Neural cell (in vitro differentiated cells): ENCODE data around the gene PTPN21. TPM values are rescaled to one million over a fixed set of nuclear protein-coding genes. Genes with fewer than 3 reads are reported as not detected.

Experiments used
- H2AFZ ChIP-seq: fragments of 200-600, 300-800 bp; sonication (generic), shearing (Covaris generic); 2 replicates; pipeline ENCODE4 v1.6.0; 2014; ENCODE audit warnings: low read depth, mild to moderate bottlenecking, antibody characterized with exemption, low read length, moderate library complexity
- H3F3A ChIP-seq: fragments of 200-600 bp; shearing (Covaris generic); 2 replicates; pipeline ENCODE4 v1.6.1; 2016; ENCODE audit warnings: mild to moderate bottlenecking, moderate library complexity, mixed read lengths, antibody characterized with exemption, low read length; ENCODE audit not compliant: insufficient read depth, poor library complexity, severe bottlenecking
- H3K27ac ChIP-seq: fragments of 200-600, 300-800 bp; sonication (generic), shearing (Covaris generic); 2 replicates; pipeline ENCODE4 v1.5.1; 2014; ENCODE audit warnings: mild to moderate bottlenecking, low read length, moderate library complexity
- H3K27me3 ChIP-seq: fragments of 300-800, 200-600 bp; sonication (generic), shearing (Covaris generic); 2 replicates; pipeline ENCODE4 v1.6.0; 2014; ENCODE audit warnings: mild to moderate bottlenecking, low read depth, low read length, moderate library complexity; ENCODE audit not compliant: insufficient read depth
- H3K36me3 ChIP-seq: fragments of 300-800, 200-600 bp; sonication (generic), shearing (Covaris generic); 2 replicates; pipeline ENCODE4 v1.5.1; 2014; ENCODE audit warnings: mild to moderate bottlenecking, antibody characterized with exemption, low read length, moderate library complexity; ENCODE audit not compliant: insufficient read depth
- H3K4me2 ChIP-seq: fragments of 300-800, 200-600 bp; sonication (generic), shearing (Covaris generic); 2 replicates; pipeline ENCODE4 v1.6.0; 2014; ENCODE audit warnings: mild to moderate bottlenecking, low read length
- H3K4me3 ChIP-seq: fragments of 300-800, 200-600 bp; sonication (generic), shearing (Covaris generic); 2 replicates; pipeline ENCODE4 v1.5.1; 2014; ENCODE audit warnings: mild to moderate bottlenecking, low read length, moderate library complexity
- H3K79me2 ChIP-seq: fragments of 200-600 bp; shearing (Covaris generic); replicated peaks from 2 replicates; pipeline ENCODE4 v1.6.0; 2014; ENCODE audit warnings: mild to moderate bottlenecking, low read length, moderate library complexity; ENCODE audit not compliant: insufficient read depth
- H3K9ac ChIP-seq: fragments of 300-800, 200-600 bp; sonication (generic), shearing (Covaris generic); 2 replicates; pipeline ENCODE4 v1.6.1; 2016; ENCODE audit warnings: mild to moderate bottlenecking, low read length, mixed read lengths
- H3K9me2 ChIP-seq: fragments of 200-600 bp; shearing (Covaris generic); 2 replicates; pipeline ENCODE4 v1.6.1; 2016; ENCODE audit warnings: mild to moderate bottlenecking, low read length, mixed read lengths; ENCODE audit not compliant: insufficient read depth
- H3K9me3 ChIP-seq: fragments of 200-600, 300-800 bp; sonication (generic), shearing (Covaris generic); 2 replicates; pipeline ENCODE4 v1.6.1; 2016; ENCODE audit warnings: mild to moderate bottlenecking, mixed run types, low read length, moderate library complexity, mixed read lengths
- H4K20me1 ChIP-seq: fragments of 200-600 bp; shearing (Covaris generic); 2 replicates; pipeline ENCODE4 v1.6.1; 2016; ENCODE audit warnings: mild to moderate bottlenecking, mixed run types; ENCODE audit not compliant: insufficient read depth
- CTCF ChIP-seq: fragments of 450-650 bp; IDR thresholded peaks from 2 replicates; pipeline ENCODE4 v1.5.1; 2014; ENCODE audit warnings: antibody characterized with exemption, mild to moderate bottlenecking, moderate library complexity; ENCODE audit not compliant: poor library complexity, severe bottlenecking
- EP300 ChIP-seq: fragments of 450-650 bp; conservative IDR thresholded peaks from 2 replicates; pipeline ENCODE4 v1.6.1; 2014; ENCODE audit warnings: antibody characterized with exemption, mild to moderate bottlenecking, moderate library complexity; ENCODE audit not compliant: poor library complexity, severe bottlenecking
- EZH2 ChIP-seq: fragments of 200-600, 300-800 bp; shearing (Covaris generic), sonication (generic); IDR thresholded peaks from 2 replicates; pipeline ENCODE4 v1.6.1; 2014; ENCODE audit warnings: antibody characterized with exemption, low read length, borderline replicate concordance, mild to moderate bottlenecking; ENCODE audit not compliant: insufficient read depth, poor library complexity, severe bottlenecking
- MXI1 ChIP-seq: fragments of 450-650 bp; conservative IDR thresholded peaks from 2 replicates; pipeline ENCODE4 v1.6.1; 2014; ENCODE audit warnings: antibody characterized with exemption, mild to moderate bottlenecking; ENCODE audit not compliant: poor library complexity, severe bottlenecking
- POLR2AphosphoS5 ChIP-seq: IDR thresholded peaks from 2 replicates; pipeline ENCODE4 v1.6.1; 2012
- RAD21 ChIP-seq: fragments of 450-650 bp; conservative IDR thresholded peaks from 2 replicates; pipeline ENCODE4 v1.6.1; 2014; ENCODE audit warnings: antibody characterized with exemption, mild to moderate bottlenecking, moderate library complexity
- REST ChIP-seq: IDR thresholded peaks from 2 replicates; pipeline ENCODE4 v1.6.1; 2012; ENCODE audit warnings: borderline replicate concordance
- SMC3 ChIP-seq: fragments of 450-650 bp; conservative IDR thresholded peaks from 2 replicates; pipeline ENCODE4 v1.6.1; 2014; ENCODE audit warnings: antibody characterized with exemption, mild to moderate bottlenecking, moderate library complexity; ENCODE audit not compliant: poor library complexity
- TAF1 ChIP-seq: IDR thresholded peaks from 2 replicates; pipeline ENCODE4 v1.6.1; 2012; ENCODE audit warnings: low read depth
- polyA plus RNA-seq: library from polyadenylated mRNA; depleted of rRNA; stranded (reverse); fragments of >200 nt; gene quantifications from 2 replicates; pipeline ENCODE4 v1.2.3, GENCODE V29; 2014

The PTPN21 gene
- polyA plus RNA-seq, 1 donor from 2014 or later: 4.1 TPM

- H3K9me2 ChIP-seq: no peaks in the 10 kb centered on the region
- no peak overlapping the region for H3K4me2 ChIP-seq
- H3F3A ChIP-seq: no peaks in the 10 kb centered on the region
- peaks cover 3% of the 10 kb centered on the region for H3K36me3 ChIP-seq
- H3K4me3 ChIP-seq: no peak overlapping the region
- no peaks in the 10 kb centered on the region for H3K27me3 ChIP-seq
- TF ChIP-seq EP300 (no peak), POLR2AphosphoS5 (no peak), REST (no peak), MXI1 (no peak), CTCF (no peak), SMC3 (no peak), EZH2 (no peak), TAF1 (no peak), RAD21 (no peak)
- H3K9me3 ChIP-seq: no peaks in the 10 kb centered on the region
- no peaks in the 10 kb centered on the region for H3K79me2 ChIP-seq
- H3K9ac ChIP-seq: no peak overlapping the region
- no peak overlapping the region for H3K27ac ChIP-seq
- H4K20me1 ChIP-seq: no peaks in the 10 kb centered on the region
- H2AFZ ChIP-seq: no peak overlapping the region
These were observed 35.4 kb upstream of the PTPN21 start for GRCh38 chr14:88590173-88590572.

GRCh38 chr14:88588081-88588480 is 33.3 kb upstream of the PTPN21 start:
- peaks cover 7% of the 10 kb centered on the region for H3K36me3 ChIP-seq

More at GRCh38 chr14:88588081-88588480, 33.3 kb upstream of the PTPN21 start:
- no peaks in the 10 kb centered on the region for H3K9me2 ChIP-seq
- no peaks in the 10 kb centered on the region for H3K9me3 ChIP-seq
- TF ChIP-seq EZH2 (no peak), CTCF (no peak), SMC3 (no peak), REST (no peak), EP300 (no peak)
- peaks cover 3% of the 10 kb centered on the region for H3K79me2 ChIP-seq
- H3F3A ChIP-seq: no peaks in the 10 kb centered on the region
- H4K20me1 ChIP-seq: no peaks in the 10 kb centered on the region
- no peak overlapping the region for H3K9ac ChIP-seq
- H3K27me3 ChIP-seq: no peaks in the 10 kb centered on the region
- H3K4me2 ChIP-seq: no peak overlapping the region
- H3K4me3 ChIP-seq: no peak overlapping the region
- no peak overlapping the region for H2AFZ ChIP-seq
- no peak overlapping the region for H3K27ac ChIP-seq
